Measurements from ENCODE around the gene RASL10B. TPM values are rescaled to one million over a fixed set of nuclear protein-coding genes. Genes with fewer than 3 reads are reported as not detected.

RASL10B gene
- total and polyA plus RNA-seq, 10 of the 15 experiments (the other 5 are each of a cell fraction or from before 2014, with no cell fraction given): not detected

DNA sequence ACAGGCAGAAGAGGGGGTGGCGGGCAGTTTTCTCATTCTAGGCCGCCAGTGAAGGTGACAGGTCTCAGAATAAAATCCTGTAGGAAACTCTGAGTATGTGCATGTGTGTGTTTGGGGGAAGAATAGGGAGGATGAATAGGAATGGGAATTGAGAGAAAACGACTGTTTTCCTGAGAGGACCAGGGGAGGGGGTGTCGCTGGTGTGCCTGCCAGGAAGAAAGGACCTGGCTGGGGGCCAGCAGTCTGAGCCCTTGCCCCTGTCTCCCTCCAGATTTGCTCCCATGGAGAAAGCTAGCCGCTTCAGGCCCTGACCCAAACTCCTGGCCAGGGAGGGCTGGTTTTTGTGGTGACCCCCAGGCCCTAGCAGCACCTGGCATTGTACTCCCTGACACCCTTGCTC is 43.6 kb downstream of the RASL10B start:
- Histone ChIP-seq H3K27me3 (replicated peaks in 1 of 2; ENCODE audit: control insufficient read depth in 2 of 2, insufficient read depth in 2 of 2, low read length in 1 of 2) (peaks cover 3 to 5% of the 10 kb centered on the region in 2 experiments), H3K4me1 (ENCODE audit: control insufficient read depth, insufficient read depth, low read length) (no peaks in the 10 kb centered on the region), H3K79me2 (ENCODE audit: control insufficient read depth, insufficient read depth, low read length) (no peaks in the 10 kb centered on the region), H2AFZ (ENCODE audit: control insufficient read depth, low read depth, low read length) (no peak overlapping the region), H3K9ac (ENCODE audit: control insufficient read depth, insufficient read depth, low read length) (no peak overlapping the region), H3K4me2 (ENCODE audit: control insufficient read depth, insufficient read depth) (no peak overlapping the region), H3K4me3 (no peak overlapping the region), H4K20me1 (ENCODE audit: control insufficient read depth, insufficient read depth) (no peaks in the 10 kb centered on the region), H3K9me3 (replicated peaks; ENCODE audit: control insufficient read depth, insufficient read depth, low read length) (no peaks in the 10 kb centered on the region), H3K27ac (ENCODE audit: control insufficient read depth, insufficient read depth) (no peak overlapping the region), H3K36me3 (ENCODE audit: control insufficient read depth in 2 of 2, insufficient read depth in 2 of 2, low read length in 1 of 2) (no peaks in the 10 kb centered on the region)
- ChIA-PET CTCF (interaction anchor here (1.0 to 1.5 kb wide), 2 partner anchors 11 to 30 kb away, joined by 3 to 5 read pairs; no protein-coding TSS in a partner anchor), SMC1A (ENCODE audit: uncharacterized antibody, unreplicated experiment) (interaction anchor here (1.2 kb wide), 1 partner anchor 34 kb away, joined by 3 read pairs; the partner anchor contains the start of gene TAF15), POLR2A (no interaction called here), RAD21 (ENCODE audit: unreplicated experiment) (no interaction called here)
- in situ Hi-C loops (cut with MboI): no loop called here
- no peak for FAIRE-seq
- no peak for DNase-seq (ENCODE audit: low read depth, low spot score)
- 0% methylated on average over 5 of the region's 5 CpGs for WGBS (ENCODE audit: insufficient coverage, insufficient replicate concordance, low lambda C conversion rate, missing lambda C conversion rate)
- ATAC-seq: no peak
- no TSS peak for BruUV-seq (replicated peaks)
- intact Hi-C loops (cut with micrococcal nuclease; ENCODE audit: unreplicated experiment): no loop called here
- TF ChIP-seq TARDBP (IDR thresholded peaks at IDR 0.05; ENCODE audit: borderline replicate concordance): no peak
- no peak for TF ChIP-seq HCFC1 (IDR thresholded peaks at IDR 0.05; ENCODE audit: low read length)
- TF ChIP-seq, protein P1, sequence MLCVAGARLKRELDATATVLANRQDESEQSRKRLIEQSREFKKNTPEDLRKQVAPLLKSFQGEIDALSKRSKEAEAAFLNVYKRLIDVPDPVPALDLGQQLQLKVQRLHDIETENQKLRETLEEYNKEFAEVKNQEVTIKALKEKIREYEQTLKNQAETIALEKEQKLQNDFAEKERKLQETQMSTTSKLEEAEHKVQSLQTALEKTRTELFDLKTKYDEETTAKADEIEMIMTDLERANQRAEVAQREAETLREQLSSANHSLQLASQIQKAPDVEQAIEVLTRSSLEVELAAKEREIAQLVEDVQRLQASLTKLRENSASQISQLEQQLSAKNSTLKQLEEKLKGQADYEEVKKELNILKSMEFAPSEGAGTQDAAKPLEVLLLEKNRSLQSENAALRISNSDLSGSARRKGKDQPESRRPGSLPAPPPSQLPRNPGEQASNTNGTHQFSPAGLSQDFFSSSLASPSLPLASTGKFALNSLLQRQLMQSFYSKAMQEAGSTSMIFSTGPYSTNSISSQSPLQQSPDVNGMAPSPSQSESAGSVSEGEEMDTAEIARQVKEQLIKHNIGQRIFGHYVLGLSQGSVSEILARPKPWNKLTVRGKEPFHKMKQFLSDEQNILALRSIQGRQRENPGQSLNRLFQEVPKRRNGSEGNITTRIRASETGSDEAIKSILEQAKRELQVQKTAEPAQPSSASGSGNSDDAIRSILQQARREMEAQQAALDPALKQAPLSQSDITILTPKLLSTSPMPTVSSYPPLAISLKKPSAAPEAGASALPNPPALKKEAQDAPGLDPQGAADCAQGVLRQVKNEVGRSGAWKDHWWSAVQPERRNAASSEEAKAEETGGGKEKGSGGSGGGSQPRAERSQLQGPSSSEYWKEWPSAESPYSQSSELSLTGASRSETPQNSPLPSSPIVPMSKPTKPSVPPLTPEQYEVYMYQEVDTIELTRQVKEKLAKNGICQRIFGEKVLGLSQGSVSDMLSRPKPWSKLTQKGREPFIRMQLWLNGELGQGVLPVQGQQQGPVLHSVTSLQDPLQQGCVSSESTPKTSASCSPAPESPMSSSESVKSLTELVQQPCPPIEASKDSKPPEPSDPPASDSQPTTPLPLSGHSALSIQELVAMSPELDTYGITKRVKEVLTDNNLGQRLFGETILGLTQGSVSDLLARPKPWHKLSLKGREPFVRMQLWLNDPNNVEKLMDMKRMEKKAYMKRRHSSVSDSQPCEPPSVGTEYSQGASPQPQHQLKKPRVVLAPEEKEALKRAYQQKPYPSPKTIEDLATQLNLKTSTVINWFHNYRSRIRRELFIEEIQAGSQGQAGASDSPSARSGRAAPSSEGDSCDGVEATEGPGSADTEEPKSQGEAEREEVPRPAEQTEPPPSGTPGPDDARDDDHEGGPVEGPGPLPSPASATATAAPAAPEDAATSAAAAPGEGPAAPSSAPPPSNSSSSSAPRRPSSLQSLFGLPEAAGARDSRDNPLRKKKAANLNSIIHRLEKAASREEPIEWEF (IDR thresholded peaks at IDR 0.05; ENCODE audit: insufficient replicate concordance, low read depth, low read length): no peak
- TF ChIP-seq, protein P2, sequence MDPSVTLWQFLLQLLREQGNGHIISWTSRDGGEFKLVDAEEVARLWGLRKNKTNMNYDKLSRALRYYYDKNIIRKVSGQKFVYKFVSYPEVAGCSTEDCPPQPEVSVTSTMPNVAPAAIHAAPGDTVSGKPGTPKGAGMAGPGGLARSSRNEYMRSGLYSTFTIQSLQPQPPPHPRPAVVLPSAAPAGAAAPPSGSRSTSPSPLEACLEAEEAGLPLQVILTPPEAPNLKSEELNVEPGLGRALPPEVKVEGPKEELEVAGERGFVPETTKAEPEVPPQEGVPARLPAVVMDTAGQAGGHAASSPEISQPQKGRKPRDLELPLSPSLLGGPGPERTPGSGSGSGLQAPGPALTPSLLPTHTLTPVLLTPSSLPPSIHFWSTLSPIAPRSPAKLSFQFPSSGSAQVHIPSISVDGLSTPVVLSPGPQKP (IDR thresholded peaks at IDR 0.05; ENCODE audit: low read depth, low read length): no peak
- no peak for TF ChIP-seq SUZ12 (IDR thresholded peaks at IDR 0.05; ENCODE audit: unreplicated experiment)
- no peak for TF ChIP-seq NFXL1 (IDR thresholded peaks at IDR 0.05; ENCODE audit: borderline replicate concordance)
- no peak for TF ChIP-seq BHLHE40 (IDR thresholded peaks at IDR 0.05; ENCODE audit: borderline replicate concordance in 1 of 2, low read depth in 2 of 2, low read length in 1 of 2)
- TF ChIP-seq GABPA (IDR thresholded peaks at IDR 0.05; ENCODE audit: low read depth): no peak
- TF ChIP-seq, protein P3, sequence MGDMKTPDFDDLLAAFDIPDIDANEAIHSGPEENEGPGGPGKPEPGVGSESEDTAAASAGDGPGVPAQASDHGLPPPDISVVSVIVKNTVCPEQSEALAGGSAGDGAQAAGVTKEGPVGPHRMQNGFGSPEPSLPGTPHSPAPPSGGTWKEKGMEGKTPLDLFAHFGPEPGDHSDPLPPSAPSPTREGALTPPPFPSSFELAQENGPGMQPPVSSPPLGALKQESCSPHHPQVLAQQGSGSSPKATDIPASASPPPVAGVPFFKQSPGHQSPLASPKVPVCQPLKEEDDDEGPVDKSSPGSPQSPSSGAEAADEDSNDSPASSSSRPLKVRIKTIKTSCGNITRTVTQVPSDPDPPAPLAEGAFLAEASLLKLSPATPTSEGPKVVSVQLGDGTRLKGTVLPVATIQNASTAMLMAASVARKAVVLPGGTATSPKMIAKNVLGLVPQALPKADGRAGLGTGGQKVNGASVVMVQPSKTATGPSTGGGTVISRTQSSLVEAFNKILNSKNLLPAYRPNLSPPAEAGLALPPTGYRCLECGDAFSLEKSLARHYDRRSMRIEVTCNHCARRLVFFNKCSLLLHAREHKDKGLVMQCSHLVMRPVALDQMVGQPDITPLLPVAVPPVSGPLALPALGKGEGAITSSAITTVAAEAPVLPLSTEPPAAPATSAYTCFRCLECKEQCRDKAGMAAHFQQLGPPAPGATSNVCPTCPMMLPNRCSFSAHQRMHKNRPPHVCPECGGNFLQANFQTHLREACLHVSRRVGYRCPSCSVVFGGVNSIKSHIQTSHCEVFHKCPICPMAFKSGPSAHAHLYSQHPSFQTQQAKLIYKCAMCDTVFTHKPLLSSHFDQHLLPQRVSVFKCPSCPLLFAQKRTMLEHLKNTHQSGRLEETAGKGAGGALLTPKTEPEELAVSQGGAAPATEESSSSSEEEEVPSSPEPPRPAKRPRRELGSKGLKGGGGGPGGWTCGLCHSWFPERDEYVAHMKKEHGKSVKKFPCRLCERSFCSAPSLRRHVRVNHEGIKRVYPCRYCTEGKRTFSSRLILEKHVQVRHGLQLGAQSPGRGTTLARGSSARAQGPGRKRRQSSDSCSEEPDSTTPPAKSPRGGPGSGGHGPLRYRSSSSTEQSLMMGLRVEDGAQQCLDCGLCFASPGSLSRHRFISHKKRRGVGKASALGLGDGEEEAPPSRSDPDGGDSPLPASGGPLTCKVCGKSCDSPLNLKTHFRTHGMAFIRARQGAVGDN (IDR thresholded peaks at IDR 0.05): no peak
- TF ChIP-seq, protein P4, sequence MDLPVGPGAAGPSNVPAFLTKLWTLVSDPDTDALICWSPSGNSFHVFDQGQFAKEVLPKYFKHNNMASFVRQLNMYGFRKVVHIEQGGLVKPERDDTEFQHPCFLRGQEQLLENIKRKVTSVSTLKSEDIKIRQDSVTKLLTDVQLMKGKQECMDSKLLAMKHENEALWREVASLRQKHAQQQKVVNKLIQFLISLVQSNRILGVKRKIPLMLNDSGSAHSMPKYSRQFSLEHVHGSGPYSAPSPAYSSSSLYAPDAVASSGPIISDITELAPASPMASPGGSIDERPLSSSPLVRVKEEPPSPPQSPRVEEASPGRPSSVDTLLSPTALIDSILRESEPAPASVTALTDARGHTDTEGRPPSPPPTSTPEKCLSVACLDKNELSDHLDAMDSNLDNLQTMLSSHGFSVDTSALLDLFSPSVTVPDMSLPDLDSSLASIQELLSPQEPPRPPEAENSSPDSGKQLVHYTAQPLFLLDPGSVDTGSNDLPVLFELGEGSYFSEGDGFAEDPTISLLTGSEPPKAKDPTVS (IDR thresholded peaks at IDR 0.05; ENCODE audit: low read depth, low read length): no peak

All from GM12878 (cell line).